Ascending aorta (tissue), 2 donors: ENCODE results near the gene ABCB11. TPM values are rescaled to one million over a fixed set of nuclear protein-coding genes. Genes with fewer than 3 reads are reported as not detected.

Source experiments
- DNase-seq, 2 donors: peaks; one replicate each; pipeline ENCODE4 v3.0.0-alpha.2; 2019; ENCODE audit warnings: low spot score in 2 of 2
- H3K27ac ChIP-seq, 2 donors: fragments of 200-600 bp; sonication (generic); one replicate each; pipeline ENCODE4 v1.5.1; 2016 to 2017; ENCODE audit warnings: mild to moderate bottlenecking in 1 of 2
- H3K27me3 ChIP-seq: fragments of 200-600 bp; sonication (generic); one replicate; pipeline ENCODE4 v1.5.1; 2017
- H3K36me3 ChIP-seq, 2 donors: fragments of 200-600 bp; sonication (generic); one replicate each; pipeline ENCODE4 v1.5.1; 2016
- H3K4me1 ChIP-seq, 2 donors: fragments of 200-600 bp; sonication (generic); one replicate each; pipeline ENCODE4 v1.5.1; 2016 to 2017; ENCODE audit warnings: mild to moderate bottlenecking in 1 of 2
- H3K4me3 ChIP-seq, 2 donors: fragments of 200-600 bp; sonication (generic); one replicate each; pipeline ENCODE4 v1.5.1; 2016 to 2017; ENCODE audit warnings: mild to moderate bottlenecking in 1 of 2
- H3K9me3 ChIP-seq, 2 donors: fragments of 200-600 bp; sonication (generic); one replicate each; pipeline ENCODE4 v1.5.1; 2016
- intact Hi-C: fragments of 100-400 bp; cut with DNase I; formaldehyde crosslinking; loops from one replicate; pipeline ENCODE4 v1.15.1; 2023
- total RNA-seq: library from RNA; depleted of rRNA; stranded (reverse); fragments of >200 nt; gene quantifications from one replicate; pipeline ENCODE4 v1.1.0, GENCODE V29; 2016
- TF ChIP-seq, protein P1 (sequence below), 3 experiments: fragments of 200-600 bp in 2 of 3; fragments of 450-650 bp in 1 of 3; sonication (generic) in 2 of 3; IDR thresholded peaks; one replicate each; pipeline ENCODE4 v1.5.1; 2016 to 2019; ENCODE audit warnings: antibody characterized with exemption in 3 of 3, mild to moderate bottlenecking in 1 of 3, moderate library complexity in 1 of 3

The ABCB11 gene
- total RNA-seq, 1 donor from 2014 or later, result not detected

DNA sequence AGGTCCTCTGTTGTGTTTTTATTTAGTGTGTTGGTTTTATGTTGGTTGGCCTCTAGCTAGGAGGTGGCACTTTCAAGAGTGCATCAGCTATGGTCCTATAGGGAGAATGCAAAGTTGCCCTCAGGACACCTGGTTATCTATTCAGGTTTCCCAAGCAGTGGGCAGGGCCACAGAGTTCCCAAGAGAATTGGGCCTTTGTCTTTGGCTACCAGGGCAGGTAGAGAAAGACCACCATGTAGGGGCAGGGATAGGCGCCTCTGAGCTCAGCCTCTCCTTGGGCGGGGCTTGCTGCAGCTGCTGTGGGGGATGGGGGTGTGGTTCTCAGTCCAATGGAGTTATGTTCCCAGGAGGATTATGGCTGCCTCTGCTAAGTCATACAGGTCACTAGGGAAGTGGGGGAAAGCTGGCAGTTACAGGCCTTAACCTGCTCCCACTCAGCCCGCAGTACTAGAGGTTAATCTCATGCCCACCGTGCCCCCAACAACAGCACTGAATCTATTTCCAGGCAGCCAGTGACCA lies 26.0 kb downstream of the ABCB11 start:
- H3K27ac ChIP-seq, result no peak overlapping the region
- no peaks in the 10 kb centered on the region for H3K36me3 ChIP-seq
- no peaks in the 10 kb centered on the region for H3K9me3 ChIP-seq
- H3K4me1 ChIP-seq, result no peaks in the 10 kb centered on the region
- no peak for DNase-seq
- intact Hi-C loops, result no loop called here
- H3K4me3 ChIP-seq, result no peak overlapping the region
- no peaks in the 10 kb centered on the region for H3K27me3 ChIP-seq
- TF ChIP-seq, protein P1, sequence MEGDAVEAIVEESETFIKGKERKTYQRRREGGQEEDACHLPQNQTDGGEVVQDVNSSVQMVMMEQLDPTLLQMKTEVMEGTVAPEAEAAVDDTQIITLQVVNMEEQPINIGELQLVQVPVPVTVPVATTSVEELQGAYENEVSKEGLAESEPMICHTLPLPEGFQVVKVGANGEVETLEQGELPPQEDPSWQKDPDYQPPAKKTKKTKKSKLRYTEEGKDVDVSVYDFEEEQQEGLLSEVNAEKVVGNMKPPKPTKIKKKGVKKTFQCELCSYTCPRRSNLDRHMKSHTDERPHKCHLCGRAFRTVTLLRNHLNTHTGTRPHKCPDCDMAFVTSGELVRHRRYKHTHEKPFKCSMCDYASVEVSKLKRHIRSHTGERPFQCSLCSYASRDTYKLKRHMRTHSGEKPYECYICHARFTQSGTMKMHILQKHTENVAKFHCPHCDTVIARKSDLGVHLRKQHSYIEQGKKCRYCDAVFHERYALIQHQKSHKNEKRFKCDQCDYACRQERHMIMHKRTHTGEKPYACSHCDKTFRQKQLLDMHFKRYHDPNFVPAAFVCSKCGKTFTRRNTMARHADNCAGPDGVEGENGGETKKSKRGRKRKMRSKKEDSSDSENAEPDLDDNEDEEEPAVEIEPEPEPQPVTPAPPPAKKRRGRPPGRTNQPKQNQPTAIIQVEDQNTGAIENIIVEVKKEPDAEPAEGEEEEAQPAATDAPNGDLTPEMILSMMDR (IDR thresholded peaks at IDR 0.05), result no peak

DNA sequence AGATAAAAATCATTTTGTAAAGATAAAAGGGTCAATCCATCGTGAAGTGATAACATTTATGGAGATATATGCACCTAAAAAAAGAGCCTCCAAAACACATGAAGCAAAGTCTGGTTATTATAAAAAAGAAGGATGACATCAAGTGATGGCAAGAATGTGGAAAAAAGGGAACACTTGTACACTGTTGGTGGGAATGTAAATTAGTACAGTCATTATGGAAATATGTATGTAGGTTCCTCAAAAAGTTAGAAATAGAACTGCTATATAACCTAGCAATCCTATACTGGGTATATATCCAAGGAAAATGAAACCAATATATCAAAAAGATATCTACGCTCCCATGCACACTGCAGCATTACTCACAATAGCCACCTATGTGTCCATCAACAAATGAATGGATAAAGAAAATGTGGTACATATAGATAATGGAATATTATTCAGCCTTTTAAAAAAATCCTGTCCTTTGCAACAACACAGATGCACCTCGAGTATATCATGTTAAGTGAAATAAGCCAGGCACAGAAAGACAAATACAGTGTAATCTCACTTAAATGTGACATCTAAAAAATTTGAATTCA lies 28.9 kb downstream of the ABCB11 start:
- Histone ChIP-seq H3K27ac (no peak overlapping the region), H3K4me1 (no peaks in the 10 kb centered on the region), H3K27me3 (no peaks in the 10 kb centered on the region), H3K9me3 (no peaks in the 10 kb centered on the region), H3K4me3 (no peak overlapping the region), H3K36me3 (no peaks in the 10 kb centered on the region)
- intact Hi-C loops, result no loop called here
- TF ChIP-seq, protein P1 (IDR thresholded peaks at IDR 0.05), result no peak
- no peak for DNase-seq

DNA sequence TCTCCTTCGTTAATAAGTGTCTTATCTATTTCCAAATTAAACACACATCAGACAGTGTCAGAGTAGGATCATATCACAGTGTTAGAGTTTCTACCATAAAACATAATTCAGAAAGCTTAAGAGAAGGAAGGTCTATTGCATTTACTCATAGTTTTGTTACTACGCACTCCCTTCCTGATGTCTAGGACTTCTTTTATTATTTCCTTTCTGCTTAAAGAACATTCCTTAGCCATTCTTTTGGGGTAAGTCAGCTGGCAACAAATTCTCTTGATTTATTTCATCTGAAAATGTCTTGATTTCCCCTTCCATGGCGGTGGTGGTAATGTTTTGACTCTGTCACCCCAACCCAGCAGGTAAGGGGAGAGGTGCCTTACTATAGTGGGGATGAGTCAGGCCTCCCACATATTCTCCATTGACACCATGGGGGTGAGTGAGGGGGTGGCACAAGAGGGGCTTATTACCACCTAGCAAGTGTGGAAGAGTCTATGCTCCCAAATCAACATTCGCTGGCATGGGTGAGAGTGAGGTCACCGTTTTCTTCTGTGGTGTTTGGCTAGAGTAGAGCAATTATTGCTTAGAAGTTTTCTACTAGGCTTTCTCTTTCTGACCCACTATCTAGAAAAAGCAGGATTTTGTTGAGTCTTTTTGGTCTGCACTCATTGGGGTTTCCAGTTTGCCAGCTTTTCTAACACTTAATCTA lies 29.9 kb downstream of the ABCB11 start:
- DNase-seq, result no peak
- TF ChIP-seq, protein P1 (IDR thresholded peaks at IDR 0.05), result no peak
- no peak overlapping the region for H3K4me3 ChIP-seq
- H3K36me3 ChIP-seq, result no peaks in the 10 kb centered on the region
- H3K9me3 ChIP-seq, result no peaks in the 10 kb centered on the region
- intact Hi-C loops, result no loop called here
- no peaks in the 10 kb centered on the region for H3K4me1 ChIP-seq
- H3K27me3 ChIP-seq, result no peaks in the 10 kb centered on the region
- H3K27ac ChIP-seq, result no peak overlapping the region

DNA sequence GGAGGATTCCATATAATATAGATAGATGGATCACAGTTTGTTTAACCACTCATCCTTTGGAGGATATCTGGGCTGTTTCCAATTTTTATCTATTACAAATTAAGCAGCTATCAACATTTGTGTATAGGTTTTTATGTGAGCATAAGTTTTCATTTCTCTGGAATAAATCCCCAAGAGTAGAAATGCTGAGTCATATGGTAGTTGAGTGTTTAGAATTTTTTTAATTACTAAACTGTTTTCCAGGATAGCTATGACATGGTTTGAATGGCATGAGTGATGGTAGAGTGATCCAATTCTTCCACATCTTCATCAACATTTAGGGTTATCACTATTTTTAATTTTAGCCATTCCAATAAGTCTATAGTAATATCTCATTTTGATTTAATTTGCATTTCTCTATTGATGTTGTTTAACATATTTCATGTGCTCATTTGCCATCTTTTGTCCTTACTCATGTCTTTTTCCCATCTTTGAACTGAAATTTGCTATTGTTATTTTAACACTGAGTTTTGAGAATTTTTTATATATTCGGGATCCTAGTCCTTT lies 31.4 kb downstream of the ABCB11 start:
- no peaks in the 10 kb centered on the region for H3K9me3 ChIP-seq
- no peak for DNase-seq
- no peaks in the 10 kb centered on the region for H3K36me3 ChIP-seq
- no peak overlapping the region for H3K27ac ChIP-seq
- no peaks in the 10 kb centered on the region for H3K4me1 ChIP-seq
- H3K4me3 ChIP-seq, result no peak overlapping the region
- intact Hi-C loops, result no loop called here
- TF ChIP-seq, protein P1 (IDR thresholded peaks at IDR 0.05), result no peak
- H3K27me3 ChIP-seq, result no peaks in the 10 kb centered on the region

DNA sequence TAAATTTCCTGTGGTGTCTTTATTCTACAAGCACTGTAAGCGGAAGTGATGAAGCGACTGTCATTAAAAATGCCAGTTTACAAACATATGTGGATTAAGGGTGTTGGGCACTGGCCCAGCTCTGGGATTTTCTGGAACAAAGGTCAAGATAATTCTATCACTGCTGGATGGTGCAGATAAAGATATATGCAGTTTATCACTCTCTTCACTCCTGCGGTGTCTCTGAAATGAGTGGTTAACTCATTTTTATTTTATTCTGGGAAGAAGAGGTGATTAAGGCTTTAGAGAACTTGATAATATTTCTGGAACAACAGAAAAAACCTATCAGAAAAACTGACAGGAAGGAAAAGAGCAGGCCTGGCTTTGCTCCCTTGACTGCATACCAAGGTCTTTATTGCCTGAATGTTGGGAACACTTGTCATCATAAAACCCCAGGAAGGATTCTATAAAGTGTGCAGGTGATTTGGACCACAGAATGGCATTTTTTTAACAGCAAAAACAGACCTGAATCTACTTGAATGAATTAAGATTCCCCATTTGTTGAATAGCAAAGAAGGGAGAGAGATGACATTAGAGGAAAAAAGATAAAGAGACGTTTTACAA lies 32.4 kb downstream of the ABCB11 start:
- TF ChIP-seq, protein P1 (IDR thresholded peaks at IDR 0.05), result no peak
- Histone ChIP-seq H3K27ac (no peak overlapping the region), H3K4me1 (no peaks in the 10 kb centered on the region), H3K9me3 (no peaks in the 10 kb centered on the region), H3K36me3 (no peaks in the 10 kb centered on the region), H3K27me3 (no peaks in the 10 kb centered on the region), H3K4me3 (no peak overlapping the region)
- DNase-seq, result no peak
- intact Hi-C loops, result no loop called here
